ENCODE results near the gene DIS3L2.
A peak's percentile ranks its signal among the peaks of the same experiment; 100 is the strongest.
"Not testable (repeated sequence)": the region's sequence is repeated elsewhere in the genome, so short reads cannot be mapped to it uniquely, and the experiment has no call there.

DIS3L2 gene

GRCh38 chr2:232132181-232132580 lies 170.7 kb downstream of the DIS3L2 start:
- DNase-seq = no peak

DNA sequence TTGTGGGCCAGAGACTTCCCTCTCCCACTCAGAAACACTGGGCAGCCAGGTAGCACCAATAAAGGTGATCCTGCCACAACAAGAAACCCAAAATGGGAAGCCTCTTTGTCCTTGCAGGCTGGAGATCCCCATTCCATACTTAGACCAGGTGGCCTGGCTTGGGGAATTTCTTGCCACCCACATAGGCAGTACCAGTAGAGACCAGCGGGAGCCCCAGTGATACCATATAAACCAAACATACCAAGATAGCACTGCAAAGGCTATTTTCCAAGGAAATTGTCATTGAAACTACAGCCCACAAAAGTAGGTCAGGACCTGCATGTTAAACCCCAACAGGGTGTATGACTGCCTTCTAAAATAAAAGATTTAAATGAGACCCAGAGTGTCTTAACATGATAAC lies 171.6 kb downstream of the DIS3L2 start:
- DNase-seq = no peak

- DNase-seq = no peak
These were observed 173.4 kb downstream of the DIS3L2 start for GRCh38 chr2:232134939-232135338.

- DNase-seq = no peak
These were observed 176.0 kb downstream of the DIS3L2 start for GRCh38 chr2:232137356-232138147.

DNA sequence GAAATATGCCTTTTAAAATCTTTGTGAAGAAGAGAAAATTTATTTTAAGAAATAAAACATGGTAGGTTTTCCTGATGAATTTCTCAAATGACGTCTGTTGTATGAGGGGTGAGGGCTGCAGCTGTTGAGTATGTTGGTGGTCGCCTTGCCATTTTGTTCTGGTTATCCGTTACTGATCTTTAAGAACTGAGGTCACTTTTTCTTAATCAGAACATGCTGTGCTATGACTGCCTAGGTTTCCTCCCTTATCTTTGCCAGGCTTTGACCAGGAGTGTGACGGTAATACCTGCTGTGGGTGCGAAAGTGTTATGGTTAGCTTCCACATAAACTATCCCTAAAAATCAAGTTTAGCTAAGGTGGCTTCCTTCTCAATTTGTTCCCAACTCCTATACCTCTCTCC lies 176.9 kb downstream of the DIS3L2 start:
- DNase-seq = no peak

DNA sequence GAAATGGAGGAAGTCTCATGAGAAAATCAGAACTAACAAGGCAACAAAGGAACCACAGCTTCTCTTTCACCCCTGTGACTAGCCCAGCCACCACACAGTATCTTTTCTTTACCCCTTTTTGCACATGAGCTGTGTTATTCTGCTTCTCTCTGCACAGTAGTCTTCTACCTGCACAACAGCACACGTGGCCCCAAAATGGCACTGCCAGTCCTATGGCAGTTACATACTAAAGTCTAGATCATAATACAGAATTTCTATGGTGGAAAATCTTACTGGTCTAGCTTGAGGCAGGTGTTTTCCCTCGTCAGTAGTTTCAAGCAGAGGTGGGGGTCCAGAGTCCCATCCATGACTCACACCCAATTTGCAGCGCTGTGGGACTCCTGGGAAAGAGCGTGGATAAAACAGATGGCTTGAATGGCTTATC lies 177.7 kb downstream of the DIS3L2 start:
- no peak for DNase-seq

DNA sequence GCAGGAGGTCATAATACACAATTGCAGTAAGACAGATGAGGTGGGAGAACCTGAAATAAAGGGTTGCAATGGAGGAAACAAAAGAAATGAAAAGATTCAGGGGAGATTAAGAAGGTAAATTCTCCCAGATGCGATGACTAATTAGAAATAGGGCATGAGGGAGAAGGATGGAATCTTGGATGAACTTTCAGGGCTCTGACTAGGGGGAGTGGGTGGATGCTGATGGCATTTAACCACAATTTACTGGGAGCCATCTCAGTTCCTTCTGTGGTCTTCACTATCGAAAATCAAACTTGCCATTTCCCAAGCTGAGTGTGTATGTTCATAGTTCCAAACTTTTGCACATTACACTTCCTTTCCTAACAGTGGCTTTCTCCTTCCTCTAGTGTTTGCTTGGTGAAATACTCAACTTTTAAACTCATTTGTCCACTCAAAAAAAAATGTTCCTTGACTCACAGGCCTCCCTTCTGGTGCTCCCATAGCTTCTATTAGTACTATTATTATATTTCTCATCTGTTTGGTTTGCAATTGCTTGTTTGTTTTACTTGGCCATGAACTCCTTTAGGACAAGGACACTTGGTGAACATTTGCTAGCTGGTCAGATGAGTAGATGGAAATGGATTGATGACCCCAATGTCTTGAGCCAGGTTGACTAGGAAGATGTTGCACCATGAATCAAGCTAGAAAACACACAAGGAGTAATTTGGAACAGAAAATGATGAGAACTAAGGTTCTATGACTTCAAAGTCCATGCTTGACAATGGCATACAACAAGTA lies 178.5 kb downstream of the DIS3L2 start:
- no peak for DNase-seq

DNA sequence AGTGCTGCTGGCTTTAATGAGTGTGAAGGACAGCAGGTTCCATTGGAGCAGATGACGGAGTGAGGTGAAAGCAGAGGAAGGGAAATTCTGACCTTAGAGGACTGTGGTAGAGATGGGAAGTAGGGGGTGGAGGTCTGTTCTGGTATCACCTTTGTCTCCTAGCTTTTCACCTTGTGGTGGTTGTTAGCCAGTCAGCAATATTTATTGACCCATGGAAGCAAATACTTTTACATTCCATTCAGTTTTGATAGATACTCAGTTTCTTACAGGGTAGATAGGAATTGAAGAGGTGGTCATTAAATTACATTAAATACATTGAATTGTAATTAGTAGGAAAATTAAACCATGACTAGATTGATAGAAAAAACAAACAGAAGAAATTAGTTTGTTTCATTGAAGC lies 180.1 kb downstream of the DIS3L2 start:
- DNase-seq = no peak

GRCh38 chr2:232142049-232142448 lies 180.5 kb downstream of the DIS3L2 start:
- peak in 1 of 4 experiments; percentile 4 for DNase-seq

GRCh38 chr2:232142502-232142901 lies 181.0 kb downstream of the DIS3L2 start:
- no peak for DNase-seq

DNA sequence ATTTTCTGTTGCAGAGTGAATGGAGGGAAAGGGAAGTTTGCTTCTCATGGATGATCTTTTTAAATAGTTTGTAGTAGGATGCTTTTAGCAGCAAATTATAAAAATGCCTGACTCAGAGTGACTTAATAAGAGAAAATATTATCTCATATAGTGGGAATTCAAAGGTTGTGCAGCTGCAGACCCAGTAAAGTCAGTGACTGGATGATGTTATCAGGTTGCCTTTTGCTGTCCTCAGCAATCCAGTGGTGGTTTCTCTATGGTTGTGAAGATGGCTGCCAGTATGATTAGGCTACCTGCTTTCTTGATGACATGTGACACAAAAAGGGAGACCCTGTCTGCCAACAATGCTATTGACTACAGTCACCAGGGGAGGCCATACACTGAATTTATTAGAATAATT lies 184.8 kb downstream of the DIS3L2 start:
- DNase-seq = no peak

DNA sequence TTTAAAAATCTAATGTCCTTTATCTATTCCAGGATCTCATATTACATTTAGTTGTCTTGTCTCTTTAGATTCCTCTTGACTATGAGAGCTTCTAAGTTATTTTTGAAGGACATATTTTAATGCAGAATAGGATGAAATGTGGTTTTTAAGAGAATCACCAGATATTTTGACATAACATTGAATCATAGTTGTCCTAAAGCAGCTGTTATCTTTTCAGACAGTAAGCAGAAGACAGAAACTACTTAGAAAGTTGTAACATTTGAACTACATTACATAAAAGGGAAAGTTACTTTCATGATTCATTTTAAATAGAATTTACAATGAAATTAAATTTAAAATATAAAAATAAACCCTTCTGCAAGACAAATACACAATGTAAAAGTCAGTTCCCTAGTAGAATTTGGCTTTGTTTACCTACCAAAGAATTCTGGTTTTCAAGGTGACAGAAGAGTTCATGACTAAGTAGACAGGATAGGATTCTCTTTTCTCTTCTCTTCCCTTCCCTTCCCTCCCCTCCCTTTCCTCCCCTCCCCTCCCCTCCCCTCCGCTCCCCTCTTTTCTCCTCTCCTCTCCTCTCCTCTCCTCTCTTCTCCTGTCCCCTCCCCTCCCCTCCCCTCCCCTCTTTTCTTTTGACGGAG lies 186.0 kb downstream of the DIS3L2 start:
- DNase-seq = no peak

DNA sequence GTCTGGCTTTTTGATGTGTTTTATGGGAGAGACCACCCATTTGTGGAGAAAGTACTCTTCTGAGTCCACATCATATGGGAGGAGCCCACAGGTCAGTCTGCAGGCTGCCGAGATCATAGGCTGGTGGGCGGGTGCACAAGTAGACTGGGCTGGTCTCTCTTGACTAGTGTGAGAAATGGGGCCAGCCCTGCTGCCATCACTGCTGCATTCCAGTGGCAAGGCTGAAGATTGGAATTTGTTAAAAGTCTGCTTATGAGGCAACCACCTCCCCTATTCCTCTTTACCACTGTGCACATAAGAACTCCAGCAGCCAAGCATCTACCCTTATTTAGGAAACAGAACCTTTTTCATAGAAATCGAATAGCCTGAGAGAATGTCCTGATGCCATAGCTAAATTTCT lies 200.7 kb downstream of the DIS3L2 start:
- DNase-seq = no peak

- no peak for DNase-seq
These were observed 208.9 kb downstream of the DIS3L2 start for GRCh38 chr2:232170396-232170795.

DNA sequence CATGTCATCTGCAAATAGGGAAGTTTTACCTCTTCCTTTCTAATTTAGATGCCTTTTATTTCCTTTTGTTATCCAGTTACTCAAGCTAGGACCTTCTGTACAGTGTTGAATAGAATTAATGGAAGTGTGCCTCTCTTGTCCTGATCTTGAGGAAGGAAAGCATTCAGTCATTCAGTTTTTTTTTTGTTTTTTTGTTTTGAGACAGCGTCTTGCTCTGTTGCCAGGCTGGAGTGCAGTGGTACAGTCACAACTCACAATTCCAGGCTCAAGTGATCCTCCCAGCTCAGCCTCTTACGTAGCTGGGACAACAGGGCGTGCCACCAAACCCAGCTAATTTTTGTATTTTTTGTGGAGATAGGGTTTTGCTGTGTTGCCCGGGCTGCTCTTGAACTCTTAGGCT lies 213.1 kb downstream of the DIS3L2 start:
- no peak for DNase-seq

GRCh38 chr2:232176587-232176986 lies 215.1 kb downstream of the DIS3L2 start:
- DNase-seq = not testable (repeated sequence)

GRCh38 chr2:232183279-232183678 lies 221.8 kb downstream of the DIS3L2 start:
- DNase-seq = no peak

- DNase-seq = no peak
These were observed 222.8 kb downstream of the DIS3L2 start for GRCh38 chr2:232184346-232184745.

DNA sequence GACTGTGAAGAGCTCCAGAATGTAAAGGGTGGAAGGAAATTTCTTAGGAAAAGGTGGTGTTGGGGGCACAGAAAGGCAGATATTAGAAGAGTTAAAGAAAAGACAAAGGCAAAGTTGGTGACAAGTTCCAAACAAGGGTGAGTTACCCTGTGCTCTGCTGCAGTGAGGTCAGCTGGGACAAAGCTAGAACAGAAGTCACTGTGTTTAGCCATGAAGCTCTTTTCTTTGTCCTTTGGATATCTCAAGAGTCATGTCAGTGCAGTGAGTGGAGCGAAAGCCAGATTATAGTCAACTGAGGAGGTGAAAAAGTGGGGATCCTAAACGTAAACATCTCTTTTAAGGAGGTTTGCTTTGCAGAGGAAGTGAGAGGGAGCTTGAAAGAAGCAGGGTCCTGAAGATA lies 229.3 kb downstream of the DIS3L2 start:
- DNase-seq = no peak

GRCh38 chr2:232195487-232195886 lies 234.0 kb downstream of the DIS3L2 start:
- DNase-seq = no peak

DNA sequence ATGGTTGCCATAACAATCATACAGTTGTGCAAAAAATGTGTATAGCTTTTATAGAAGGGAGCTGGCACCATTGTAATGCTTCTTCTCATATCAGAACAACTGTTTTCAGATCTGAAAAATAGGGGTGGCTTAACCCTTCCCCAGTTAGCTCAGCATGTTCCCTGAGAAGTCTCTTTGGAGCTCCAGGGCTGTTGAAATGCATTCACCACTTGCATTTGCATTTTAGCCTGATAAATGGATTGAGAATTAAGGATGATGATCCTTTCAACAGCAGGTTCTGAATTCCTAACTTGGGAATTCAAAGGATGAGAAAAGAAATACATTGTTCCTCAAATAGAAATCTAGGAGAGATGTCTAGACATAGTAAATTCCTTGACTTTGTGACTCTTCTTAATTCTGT lies 235.3 kb downstream of the DIS3L2 start:
- no peak for DNase-seq

DNA sequence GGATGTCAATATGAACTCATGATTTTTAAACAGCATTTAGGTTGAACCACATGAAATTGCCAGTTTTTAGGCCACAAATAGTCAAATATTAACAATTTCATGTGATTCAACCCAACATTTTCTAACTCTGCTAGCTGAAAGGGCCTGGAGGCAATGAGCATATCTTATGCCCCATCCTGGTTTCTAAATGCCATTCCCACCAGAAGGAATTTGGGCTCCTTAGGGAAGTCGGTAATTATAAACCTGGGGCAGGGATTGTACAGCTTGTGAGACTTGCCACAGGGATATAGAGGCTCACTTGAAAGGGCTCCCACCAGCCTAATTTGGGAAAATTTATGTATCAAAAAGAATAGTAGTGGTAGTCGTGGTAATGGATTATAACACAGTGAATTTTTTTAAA lies 238.7 kb downstream of the DIS3L2 start:
- no peak for DNase-seq

GRCh38 chr2:232203166-232203891 lies 241.8 kb downstream of the DIS3L2 start:
- DNase-seq = no peak

Measured in activated naive CD4-positive, alpha-beta T cell (primary cell).